HG02642 (cell line): ENCODE measurements around the gene CRYGN.

Source experiments
- ATAC-seq: cut with Tn5 transposase; IDR thresholded peaks from one replicate; pipeline ENCODE4 v1.9.1; 2021; ENCODE audit warnings: mild to moderate bottlenecking; ENCODE audit not compliant: unreplicated experiment, poor library complexity

CRYGN gene

GRCh38 chr7:151460474-151460855 is 20.5 kb upstream of the CRYGN start:
- ATAC-seq: no peak

GRCh38 chr7:151459726-151460473 is 20.0 kb upstream of the CRYGN start:
- no peak for ATAC-seq

GRCh38 chr7:151457534-151457933 is 17.6 kb upstream of the CRYGN start:
- no peak for ATAC-seq

GRCh38 chr7:151456782-151457181 is 16.8 kb upstream of the CRYGN start:
- ATAC-seq: no peak

GRCh38 chr7:151456276-151456675 is 16.3 kb upstream of the CRYGN start:
- ATAC-seq: no peak

GRCh38 chr7:151455690-151456089 is 15.7 kb upstream of the CRYGN start:
- no peak for ATAC-seq

- ATAC-seq: no peak
Observed at GRCh38 chr7:151454932-151455530, 15.1 kb upstream of the CRYGN start.

- ATAC-seq: no peak
Observed at GRCh38 chr7:151454305-151454704, 14.4 kb upstream of the CRYGN start.

- no peak for ATAC-seq
Observed at GRCh38 chr7:151453326-151453791, 13.4 kb upstream of the CRYGN start.

GRCh38 chr7:151452680-151453325 is 12.9 kb upstream of the CRYGN start:
- no peak for ATAC-seq

GRCh38 chr7:151451626-151452571 is 12.0 kb upstream of the CRYGN start:
- no peak for ATAC-seq

GRCh38 chr7:151451156-151451555 is 11.2 kb upstream of the CRYGN start:
- no peak for ATAC-seq

- no peak for ATAC-seq
Observed at GRCh38 chr7:151449990-151450389, 10.0 kb upstream of the CRYGN start.

- peak; percentile 80 for ATAC-seq
Observed at GRCh38 chr7:151448261-151449252, 8.6 kb upstream of the CRYGN start.

- ATAC-seq: no peak
Observed at GRCh38 chr7:151447901-151448260, 7.9 kb upstream of the CRYGN start.

GRCh38 chr7:151447312-151447711 is 7.4 kb upstream of the CRYGN start:
- ATAC-seq: no peak

GRCh38 chr7:151446412-151446811 is 6.5 kb upstream of the CRYGN start:
- ATAC-seq: no peak

- no peak for ATAC-seq
Observed at GRCh38 chr7:151444632-151445031, 4.7 kb upstream of the CRYGN start.

- no peak for ATAC-seq
Observed at GRCh38 chr7:151442776-151443496, 3.0 kb upstream of the CRYGN start.
